ENCODE results near the gene SPPL2C.

The SPPL2C gene

DNA sequence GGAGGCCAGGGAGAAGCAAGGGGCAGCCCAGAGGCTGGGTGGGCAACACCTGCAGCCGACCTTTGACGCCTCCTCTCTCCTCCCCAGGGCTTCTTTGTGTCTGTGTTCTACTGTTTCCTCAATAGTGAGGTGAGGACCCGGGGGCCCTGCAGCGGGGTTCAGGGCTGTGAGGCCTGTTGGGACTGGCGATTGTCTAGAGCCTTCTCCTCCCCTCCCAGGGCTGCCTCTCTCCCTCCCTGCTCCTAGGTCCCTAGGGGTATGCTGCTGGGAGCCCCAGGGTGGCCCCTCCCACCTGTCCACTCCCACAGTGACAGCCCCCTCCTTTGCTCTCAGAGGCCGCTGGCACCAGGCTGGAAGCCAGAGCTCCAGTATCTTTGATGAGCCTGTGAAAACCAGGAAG, 10.8 kb upstream of the SPPL2C start:
- DNase-seq = no peak

DNA sequence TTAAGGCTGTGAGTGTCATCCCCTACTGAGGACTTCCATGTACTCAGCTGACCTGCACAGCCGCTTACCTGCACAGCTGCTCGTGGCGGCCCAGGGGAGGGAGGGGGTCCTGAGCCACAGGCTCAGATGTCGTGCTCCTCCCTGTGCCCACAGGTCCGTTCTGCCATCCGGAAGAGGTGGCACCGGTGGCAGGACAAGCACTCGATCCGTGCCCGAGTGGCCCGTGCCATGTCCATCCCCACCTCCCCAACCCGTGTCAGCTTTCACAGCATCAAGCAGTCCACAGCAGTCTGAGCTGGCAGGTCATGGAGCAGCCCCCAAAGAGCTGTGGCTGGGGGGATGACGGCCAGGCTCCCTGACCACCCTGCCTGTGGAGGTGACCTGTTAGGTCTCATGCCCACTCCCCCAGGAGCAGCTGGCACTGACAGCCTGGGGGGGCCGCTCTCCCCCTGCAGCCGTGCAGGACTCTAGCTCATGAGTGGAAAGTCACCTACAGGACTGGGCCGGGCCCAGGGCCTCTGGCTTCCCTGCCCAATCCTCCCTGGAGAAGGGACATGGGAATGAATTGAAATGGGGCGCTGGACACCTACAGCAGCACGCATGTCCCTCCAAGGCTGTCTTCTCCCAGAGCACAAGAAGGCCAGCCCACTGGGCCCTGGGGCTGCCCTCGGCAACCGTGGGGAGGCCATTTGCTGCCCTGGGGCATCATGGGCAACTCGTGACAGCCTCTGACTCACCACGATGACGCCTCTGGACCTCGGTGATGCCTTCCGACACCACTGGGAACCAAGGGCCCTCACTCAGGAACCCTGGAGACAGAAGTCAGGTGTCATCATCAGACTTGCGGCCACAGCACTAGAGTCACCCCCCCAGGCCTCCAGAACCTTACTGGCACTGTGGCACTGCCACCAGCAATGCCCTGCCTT, 9.9 kb upstream of the SPPL2C start:
- no peak for DNase-seq

DNA sequence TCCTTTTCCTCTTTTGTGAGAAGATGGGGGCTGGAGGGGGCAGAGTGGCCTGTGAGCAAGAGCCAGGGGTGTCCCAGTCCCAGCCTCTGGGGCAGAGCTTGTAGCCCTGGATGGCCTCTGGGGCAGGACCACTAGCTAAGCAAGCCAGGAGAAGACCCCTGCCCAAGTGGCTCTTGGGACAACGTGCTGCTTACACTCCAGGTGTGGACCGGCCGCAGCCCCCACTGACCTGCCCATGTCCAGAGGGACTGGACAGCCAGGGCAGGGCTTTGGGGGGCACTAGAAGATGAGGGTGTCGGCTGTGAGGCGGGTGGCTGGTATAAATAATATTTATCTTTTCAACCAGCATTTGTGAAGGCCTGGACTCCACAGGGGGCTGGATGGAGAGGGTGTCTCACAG, 9.2 kb upstream of the SPPL2C start:
- no peak for DNase-seq

DNA sequence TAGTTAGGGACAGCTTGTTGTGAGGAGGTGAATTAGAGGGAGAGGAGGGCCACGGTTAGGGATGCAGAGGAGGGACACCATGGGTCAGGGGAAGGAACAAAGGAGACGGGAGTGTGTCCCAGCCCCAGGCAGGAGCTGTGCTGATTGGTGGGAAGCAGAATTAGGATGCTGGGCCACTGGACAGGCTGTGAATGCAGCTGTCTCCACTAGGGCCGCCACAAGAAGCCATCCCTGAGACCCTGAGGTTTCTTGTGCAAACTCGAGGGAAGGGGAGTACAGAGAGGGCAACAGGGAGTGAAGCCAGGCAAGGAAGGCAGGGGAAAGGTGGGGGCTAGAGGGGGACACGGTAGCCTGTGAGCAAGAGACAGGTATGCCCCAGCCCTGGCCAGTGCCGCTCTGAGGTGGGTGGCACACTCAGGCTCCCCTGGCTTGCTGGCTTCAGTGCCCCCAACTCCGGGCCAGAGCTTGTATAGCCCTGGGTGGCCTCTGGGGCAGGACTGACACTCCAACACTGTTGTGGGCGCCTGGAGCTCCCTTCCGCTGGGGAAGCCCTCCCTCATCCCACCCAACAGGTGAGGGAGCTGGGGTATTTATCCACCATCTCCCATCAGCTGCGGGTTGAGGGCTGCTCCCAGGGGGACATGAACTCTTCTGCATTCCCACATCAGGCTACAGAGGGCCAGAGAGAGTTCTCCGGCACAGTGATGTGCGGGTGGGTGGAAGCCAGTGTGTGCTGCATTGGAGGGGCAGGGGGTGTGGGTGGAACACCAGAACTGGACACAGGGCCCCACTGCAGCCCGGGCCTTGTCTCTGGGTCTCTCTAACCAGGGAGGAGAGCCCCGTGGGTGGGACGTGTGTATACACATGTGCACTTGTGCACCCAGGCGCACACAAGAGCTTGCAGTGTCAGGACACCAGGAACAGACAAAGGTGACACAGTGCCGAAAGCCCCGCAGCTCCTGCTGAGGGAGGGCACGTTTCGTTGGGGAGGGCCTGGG, 8.3 kb upstream of the SPPL2C start:
- DNase-seq = no peak

DNA sequence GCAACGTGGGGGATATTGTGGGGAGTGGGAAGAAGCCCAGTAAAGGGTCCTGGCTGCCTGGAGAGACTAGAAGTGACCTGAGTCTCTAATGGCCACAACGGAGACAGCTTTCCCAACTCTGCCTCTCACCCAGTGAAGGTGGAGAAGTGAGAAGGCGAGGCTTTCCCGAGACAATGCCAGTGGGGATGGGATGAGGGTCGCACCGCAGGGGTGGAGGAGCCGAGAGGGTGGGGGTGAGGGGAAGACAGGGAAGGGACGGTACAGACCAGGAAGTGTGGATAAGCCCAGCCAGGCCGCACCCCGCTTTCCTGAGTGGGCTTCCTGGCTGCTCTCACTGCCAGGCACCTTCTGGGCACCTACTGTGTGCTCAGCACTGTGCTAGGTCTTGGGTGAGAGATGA, 7.5 kb upstream of the SPPL2C start:
- DNase-seq = no peak

DNA sequence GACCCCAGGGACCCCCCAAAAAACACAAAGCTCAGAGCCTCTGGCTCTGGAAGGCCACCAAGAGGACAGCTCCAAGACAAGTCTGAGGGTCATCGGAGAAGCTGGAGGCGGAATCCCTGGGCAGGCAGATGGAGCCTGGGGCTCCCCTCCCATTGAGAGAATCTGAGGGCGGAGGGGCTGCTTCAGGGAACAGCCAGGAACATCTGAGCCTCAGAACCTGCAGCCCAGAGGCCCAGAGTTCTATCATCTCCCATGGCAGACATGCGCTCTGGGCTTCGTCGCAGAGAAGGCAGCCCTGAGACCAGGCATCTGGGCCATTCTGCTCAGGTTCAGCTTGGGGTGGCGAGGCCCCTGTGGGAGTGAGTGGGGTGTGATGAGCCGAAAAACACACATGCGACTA, 7.1 kb upstream of the SPPL2C start:
- no peak for DNase-seq

DNA sequence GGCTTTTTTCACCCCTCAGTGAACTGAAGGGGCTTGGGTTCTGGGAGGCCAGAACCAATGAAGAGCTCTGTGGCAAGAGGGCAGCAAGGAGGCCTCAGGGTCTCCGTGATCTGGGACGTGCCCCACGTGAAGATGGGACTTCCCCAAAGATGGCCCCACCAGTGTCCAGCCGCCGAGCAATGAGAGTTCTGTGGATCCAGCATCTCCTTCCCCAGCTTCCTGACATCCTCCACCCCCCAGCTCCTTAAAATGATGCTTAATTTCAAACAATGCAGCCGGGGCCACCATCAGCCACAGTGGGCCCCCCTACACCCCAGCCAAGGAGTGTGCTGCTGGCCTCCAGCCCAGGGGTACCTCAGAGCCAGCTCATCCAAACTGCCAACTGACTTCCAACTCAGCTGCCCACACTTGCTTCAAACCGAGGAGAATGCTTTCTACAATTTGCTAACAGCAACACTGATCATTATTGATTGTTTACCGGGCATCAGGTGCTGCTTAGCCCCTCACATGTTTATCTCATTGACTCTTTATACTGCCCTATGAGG, 5.9 kb upstream of the SPPL2C start:
- no peak for DNase-seq

DNA sequence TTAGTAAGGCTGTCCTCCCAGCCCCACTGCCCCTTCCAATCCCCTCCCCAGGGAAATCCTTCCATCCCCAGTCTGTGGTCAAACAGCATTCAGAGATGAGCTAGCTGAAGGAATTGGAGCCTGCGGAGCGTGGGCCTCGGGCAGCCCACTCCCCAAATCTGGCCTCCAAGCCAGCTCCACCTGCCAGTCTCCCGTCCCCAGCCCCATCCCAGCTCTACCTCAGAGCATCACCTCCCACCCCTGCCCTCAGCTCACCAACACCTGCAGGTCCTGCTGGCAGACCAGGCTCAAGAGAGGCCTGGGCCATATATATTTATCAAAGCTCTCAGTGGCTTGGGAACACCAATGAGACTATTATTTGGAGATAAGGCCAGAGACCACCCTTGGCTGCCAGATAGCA, 5.2 kb upstream of the SPPL2C start:
- DNase-seq = no peak

DNA sequence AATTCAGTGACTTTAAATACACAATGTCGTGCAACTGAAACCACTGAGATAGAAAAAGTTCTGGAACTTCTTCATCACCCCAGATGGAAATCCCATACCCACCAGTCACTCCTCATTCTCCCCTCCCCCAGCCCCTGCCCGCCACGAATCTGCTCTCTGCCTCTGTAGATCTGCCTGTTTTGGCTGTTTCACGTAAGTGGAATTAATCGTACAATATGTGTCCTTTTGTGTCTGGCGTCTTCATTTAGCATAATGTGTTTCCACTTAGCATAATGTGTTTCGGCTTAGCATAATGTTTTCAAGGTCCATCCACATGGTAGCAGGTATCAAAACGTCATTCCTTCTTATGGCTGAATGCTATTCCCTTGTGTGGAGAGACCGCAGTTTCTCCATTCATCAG, 3.5 kb upstream of the SPPL2C start:
- no peak for DNase-seq

DNA sequence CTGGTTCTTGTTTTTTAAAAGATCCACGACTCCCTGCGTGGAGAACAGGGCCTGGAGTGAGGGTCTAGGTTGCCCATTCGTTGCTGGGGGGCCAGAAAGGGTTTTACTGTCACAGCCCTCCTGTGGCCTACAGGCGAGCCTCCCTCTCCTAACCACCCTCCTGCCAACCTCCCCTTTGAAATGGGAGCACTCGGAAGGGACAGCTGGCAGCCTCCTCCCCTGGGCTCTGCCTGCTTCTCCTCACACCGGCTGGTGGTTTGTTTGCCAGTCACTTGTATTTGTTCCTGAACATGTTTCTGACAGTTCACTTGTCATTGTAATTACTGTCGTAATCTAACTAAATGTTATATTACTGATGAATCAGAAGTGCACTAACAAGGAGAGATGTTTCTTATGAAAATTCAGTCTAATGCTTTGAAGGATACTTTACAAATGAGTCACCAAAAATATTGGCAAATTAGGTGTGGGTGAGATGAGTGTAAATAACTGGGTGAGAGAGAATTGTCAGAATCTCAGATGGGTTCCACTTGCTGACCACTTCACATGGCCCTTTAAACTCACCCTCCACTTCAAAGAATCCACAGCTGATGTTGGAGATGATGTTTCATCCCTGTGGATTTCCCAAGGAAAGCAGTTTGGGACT, 2.7 kb upstream of the SPPL2C start:
- DNase-seq = no peak

DNA sequence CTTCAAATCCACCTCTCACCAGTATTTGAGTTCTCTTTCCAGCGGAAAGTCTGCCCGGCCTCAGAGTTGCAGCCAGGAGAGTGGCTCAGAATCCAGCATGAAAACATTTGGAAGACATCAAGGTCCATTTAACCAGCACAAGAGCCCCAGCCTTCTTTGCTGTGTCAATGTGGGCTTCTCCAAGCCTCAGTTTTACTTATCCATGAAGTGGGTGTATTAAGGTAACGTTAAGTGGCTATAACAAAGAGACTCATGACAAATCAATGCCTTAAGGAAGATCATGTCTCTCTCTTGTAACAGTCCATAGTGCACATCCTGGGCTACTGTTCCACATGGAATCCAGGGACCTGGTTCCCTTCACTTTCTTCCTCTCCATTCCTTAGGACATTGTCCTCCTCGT, 959 bp upstream of the SPPL2C start:
- DNase-seq = no peak

DNA sequence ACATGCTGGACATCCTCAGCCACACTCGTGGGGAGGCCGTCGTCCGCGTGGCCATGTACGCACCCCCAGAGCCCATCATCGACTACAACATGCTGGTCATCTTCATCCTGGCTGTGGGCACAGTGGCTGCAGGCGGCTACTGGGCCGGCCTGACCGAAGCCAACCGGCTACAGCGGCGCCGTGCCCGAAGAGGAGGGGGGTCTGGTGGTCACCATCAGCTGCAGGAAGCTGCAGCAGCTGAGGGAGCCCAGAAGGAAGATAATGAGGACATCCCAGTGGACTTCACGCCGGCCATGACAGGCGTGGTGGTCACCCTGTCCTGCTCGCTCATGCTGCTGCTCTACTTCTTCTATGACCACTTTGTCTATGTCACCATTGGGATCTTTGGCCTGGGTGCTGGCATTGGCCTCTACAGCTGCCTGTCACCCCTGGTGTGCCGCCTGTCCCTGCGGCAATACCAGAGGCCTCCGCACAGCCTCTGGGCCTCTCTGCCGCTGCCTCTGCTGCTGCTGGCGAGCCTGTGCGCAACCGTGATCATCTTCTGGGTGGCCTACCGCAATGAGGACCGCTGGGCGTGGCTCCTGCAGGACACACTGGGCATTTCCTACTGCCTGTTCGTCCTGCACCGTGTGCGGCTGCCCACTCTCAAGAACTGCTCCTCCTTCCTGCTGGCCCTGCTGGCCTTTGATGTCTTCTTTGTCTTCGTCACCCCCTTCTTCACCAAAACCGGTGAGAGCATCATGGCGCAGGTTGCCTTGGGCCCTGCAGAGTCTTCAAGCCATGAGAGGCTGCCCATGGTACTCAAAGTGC, 900 bp downstream of the SPPL2C start:
- DNase-seq = no peak

DNA sequence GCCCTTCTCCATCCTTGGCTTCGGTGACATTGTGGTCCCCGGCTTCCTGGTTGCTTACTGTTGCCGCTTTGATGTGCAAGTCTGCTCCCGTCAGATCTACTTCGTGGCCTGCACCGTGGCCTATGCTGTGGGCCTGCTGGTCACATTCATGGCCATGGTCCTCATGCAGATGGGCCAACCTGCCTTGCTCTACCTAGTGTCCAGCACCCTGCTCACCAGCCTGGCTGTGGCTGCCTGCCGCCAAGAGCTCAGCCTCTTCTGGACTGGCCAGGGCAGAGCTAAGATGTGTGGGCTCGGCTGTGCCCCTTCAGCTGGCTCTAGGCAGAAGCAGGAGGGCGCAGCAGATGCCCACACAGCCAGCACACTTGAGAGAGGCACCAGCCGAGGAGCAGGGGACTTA, 1.5 kb downstream of the SPPL2C start:
- DNase-seq = no peak

DNA sequence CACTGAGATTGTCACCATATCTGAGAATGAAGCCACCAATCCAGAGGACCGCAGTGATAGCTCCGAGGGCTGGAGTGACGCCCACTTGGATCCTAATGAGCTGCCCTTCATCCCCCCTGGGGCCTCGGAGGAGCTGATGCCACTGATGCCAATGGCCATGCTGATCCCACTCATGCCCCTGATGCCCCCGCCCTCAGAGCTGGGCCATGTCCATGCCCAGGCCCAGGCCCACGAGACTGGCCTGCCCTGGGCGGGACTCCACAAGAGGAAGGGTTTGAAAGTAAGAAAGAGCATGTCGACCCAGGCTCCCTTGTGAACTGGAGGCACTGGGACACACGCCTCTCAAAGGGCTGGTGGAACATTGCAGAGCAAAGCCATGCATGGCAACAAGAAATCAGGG, 2.0 kb downstream of the SPPL2C start:
- no peak for DNase-seq

DNA sequence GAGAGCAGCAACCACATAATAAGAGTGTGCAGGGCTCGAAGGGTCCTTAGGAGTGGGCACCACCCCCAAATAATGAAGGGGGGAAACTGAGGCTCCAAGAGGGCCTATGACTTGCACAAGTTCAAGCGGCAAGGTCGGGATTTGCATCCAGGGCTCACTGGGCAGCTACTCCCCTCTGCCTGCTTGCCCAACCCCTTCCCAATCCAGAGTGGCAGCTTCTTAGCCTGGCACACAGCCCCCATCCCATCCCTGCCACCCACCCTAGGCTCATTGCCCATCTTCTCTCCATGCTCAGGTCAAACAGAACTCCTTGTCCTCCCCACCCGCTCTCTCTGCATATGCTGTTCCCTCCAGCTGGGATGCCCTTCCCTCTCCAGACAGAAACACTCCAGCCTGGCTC, 2.4 kb downstream of the SPPL2C start:
- DNase-seq = no peak

DNA sequence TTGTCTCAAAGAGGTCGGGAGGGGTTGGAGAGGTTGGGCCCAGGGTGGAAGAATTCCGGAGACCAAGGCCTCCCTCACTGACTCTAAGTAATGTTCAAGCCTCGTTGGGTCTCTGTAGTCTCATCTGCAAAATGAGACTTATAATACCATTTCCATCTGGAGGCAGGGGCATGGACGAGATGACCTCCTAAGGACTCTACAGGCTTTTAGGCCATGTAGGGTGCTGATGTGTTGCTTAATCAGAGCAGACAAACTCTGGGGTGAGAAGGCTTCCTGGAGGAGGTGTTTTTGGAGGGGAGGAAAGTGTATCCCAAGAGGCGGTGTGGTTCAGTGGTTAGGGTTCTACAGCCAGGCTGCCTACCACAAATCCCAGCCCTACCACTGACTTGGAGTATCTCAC, 3.1 kb downstream of the SPPL2C start:
- no peak for DNase-seq

DNA sequence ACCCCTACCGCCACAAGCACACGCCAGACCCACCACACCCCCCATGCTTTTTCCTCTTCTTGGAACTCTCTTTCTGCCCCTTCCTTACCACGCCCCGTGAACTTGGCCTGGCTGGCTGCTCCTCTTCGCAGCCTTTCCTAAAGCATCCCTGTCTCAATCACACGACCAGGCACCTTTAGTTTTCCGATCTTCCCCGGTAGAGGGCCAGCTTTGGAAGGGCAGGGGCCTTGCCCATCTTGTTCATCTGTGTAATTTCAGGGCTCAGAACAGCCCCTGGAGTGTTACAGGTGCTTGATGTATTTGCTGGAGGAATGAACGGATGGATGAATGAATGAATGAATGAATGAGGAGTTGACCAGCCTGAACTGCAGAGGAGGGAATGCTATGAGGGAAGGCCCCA, 3.7 kb downstream of the SPPL2C start:
- no peak for DNase-seq

DNA sequence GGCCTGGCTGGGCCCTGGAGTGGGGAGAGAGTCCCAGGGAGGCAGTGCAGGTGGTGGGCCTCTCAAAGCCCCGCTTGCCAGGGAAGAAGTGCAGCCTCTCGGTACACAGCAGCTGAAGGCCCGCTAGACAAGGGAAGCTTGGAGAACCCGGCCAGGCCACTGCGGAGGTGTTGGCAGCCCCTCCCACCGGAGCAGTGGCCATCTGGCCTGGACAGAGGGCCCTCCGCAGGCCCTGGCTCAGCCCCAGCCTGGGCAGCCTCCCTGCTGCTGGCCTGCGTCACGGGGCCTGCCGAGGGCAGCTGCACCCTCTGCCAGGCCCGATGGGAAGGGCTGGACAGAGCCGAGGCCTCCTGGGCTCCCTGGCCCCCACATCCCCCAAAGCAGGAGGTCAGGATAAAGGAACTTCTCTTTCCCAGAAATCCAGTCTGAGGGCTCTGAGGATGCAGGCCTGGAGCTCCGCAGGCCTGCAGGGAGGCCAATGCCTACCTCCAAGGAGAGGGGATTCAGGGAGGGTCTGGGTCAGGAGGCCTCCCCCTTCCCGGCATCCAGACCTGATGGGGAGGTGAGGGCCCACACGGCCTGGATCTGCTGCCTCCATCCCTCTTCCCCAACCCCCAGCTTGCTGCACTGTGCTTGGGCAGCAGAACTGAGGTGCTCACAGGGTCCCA, 4.3 kb downstream of the SPPL2C start:
- DNase-seq = no peak

DNA sequence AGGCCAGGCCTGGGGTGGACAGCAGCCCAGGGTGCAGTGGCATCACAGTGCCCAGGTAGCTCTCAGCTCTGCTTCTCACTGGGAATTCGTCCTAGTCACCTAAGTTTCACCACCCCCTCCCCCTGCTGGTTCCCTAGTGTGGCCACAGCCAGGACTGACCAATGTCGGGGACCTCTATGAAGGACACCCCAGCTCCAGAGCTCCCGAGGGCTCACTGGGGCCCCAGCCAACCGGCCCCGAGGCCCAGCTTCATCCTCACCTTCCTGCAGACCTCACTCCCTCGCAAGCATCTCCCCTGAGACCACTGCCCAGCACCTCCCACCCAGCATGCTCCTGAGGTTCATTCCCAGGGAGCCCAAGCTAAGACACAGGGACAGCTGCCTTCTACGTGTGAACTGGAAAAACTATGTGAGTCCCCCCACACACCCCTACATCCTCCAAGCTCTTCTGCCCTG, 4.9 kb downstream of the SPPL2C start:
- no peak for DNase-seq

DNA sequence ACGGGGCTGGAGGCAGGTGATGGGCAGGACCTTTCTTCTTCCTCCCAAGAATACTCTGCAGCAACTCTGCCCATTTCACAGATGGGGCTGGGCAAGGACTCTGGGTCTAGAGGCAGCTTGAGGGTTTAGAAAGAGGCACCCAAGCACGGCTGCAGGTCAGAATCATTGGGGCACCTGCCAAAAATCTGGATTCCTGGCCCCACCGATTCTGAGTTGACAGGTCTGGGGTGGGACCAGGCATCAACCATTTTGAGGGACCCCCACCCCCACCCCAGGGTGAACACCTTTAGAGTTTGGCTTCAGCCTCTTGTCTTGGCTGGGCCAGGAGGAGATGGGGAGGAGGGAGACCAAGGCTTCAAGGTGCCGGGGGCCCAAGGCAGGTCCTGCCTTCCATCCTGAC, 5.3 kb downstream of the SPPL2C start:
- no peak for DNase-seq

DNA sequence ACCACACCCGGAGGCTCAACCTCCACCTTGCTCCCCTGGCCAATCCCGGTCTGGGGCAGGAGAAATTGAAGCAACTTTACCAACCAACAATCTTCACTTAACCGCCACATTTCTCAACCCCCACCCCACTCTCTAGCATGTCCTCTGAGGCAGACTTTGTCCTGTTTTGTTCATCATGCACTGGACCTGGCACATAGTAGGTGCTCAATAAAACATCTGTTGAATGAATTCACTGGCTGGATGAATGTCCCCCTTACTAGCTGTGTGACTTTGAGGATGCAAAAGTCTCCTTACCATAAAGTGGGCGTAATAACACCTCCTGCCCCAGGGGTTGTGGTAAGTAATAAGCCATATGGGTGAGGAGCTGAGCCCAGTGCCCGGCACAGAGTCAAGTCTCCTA, 5.8 kb downstream of the SPPL2C start:
- no peak for DNase-seq

DNA sequence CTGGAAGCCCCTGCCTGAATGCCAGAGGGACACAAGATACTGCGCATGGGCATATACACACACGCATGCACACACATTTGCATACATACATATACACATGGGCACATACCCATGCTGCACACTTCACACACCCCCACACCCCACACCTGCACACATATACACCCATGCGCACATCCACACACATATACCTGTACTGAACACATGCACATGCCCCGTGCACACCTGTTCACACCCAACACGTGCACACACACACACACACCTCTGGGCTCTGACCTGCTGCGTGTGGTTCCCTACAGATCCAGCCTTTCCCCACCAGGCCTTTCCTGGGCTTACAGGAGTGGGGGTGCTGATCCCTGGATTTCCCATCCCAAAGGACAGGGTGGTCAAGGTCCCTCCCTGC, 6.3 kb downstream of the SPPL2C start:
- no peak for DNase-seq
